Measurements from ENCODE around the gene IPO5.

Gene IPO5

GRCh38 chr13:97938706-97939475, 14.6 kb upstream of the IPO5 start:
- no peak for TF ChIP-seq POLR2A (IDR thresholded peaks at IDR 0.05; ENCODE audit: extremely low read depth, insufficient read length)
- no peak for TF ChIP-seq MAX (IDR thresholded peaks at IDR 0.05; ENCODE audit: low read depth, low read length)
- TF ChIP-seq, protein P1, sequence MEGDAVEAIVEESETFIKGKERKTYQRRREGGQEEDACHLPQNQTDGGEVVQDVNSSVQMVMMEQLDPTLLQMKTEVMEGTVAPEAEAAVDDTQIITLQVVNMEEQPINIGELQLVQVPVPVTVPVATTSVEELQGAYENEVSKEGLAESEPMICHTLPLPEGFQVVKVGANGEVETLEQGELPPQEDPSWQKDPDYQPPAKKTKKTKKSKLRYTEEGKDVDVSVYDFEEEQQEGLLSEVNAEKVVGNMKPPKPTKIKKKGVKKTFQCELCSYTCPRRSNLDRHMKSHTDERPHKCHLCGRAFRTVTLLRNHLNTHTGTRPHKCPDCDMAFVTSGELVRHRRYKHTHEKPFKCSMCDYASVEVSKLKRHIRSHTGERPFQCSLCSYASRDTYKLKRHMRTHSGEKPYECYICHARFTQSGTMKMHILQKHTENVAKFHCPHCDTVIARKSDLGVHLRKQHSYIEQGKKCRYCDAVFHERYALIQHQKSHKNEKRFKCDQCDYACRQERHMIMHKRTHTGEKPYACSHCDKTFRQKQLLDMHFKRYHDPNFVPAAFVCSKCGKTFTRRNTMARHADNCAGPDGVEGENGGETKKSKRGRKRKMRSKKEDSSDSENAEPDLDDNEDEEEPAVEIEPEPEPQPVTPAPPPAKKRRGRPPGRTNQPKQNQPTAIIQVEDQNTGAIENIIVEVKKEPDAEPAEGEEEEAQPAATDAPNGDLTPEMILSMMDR (IDR thresholded peaks at IDR 0.05; ENCODE audit: low read depth, low read length) = no peak
- no peak for TF ChIP-seq MYC (IDR thresholded peaks at IDR 0.05; ENCODE audit: low read depth, low read length)
- no peak overlapping the region for H3K4me3 ChIP-seq (ENCODE audit: low read depth, low read length)
- DNase-seq (ENCODE audit: low read depth) = no peak

DNA sequence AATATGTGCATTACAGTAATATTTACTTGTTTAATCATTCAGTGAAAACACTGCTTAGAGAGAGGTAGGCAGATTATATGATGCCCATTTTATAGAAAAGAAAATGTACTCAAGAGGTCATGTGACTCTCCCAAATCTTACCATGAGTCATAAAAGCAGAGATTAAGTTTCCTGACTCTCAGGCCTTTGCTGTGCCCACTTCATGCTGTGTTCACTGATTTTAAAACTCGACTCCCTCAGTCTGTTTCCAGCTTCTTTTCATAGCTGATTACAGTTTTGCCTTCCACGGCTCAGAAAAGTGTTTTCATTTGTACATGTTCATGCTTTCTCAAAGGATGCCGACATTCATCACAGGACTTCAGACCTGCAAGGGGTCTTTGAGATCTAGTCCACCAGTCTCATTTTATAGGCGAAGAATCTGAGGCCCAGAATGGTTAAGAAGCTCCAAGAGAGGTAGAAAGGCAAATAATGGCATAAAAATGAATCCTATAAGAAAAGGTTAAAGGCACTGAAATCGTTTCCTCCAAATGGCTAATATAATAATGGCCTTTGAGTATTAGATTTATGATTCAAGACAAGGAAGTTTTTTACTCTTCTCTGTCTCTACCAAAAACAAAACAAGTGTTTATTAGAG, 9.0 kb upstream of the IPO5 start:
- DNase-seq (ENCODE audit: low read depth) = no peak
- H3K4me3 ChIP-seq (ENCODE audit: low read depth, low read length) = no peak overlapping the region
- TF ChIP-seq POLR2A (IDR thresholded peaks at IDR 0.05; ENCODE audit: extremely low read depth, insufficient read length) = no peak
- TF ChIP-seq, protein P1 (IDR thresholded peaks at IDR 0.05; ENCODE audit: low read depth, low read length) = no peak
- TF ChIP-seq MAX (IDR thresholded peaks at IDR 0.05; ENCODE audit: low read depth, low read length) = no peak
- no peak for TF ChIP-seq MYC (IDR thresholded peaks at IDR 0.05; ENCODE audit: low read depth, low read length)

GRCh38 chr13:97945342-97945741, 8.1 kb upstream of the IPO5 start:
- H3K4me3 ChIP-seq (ENCODE audit: low read depth, low read length) = no peak overlapping the region
- TF ChIP-seq POLR2A (IDR thresholded peaks at IDR 0.05; ENCODE audit: extremely low read depth, insufficient read length) (no peak), MYC (IDR thresholded peaks at IDR 0.05; ENCODE audit: low read depth, low read length) (no peak)
- no peak for DNase-seq (ENCODE audit: low read depth)

GRCh38 chr13:97945792-97946419, 7.6 kb upstream of the IPO5 start:
- TF ChIP-seq, protein P1 (IDR thresholded peaks at IDR 0.05; ENCODE audit: low read depth, low read length) = no peak
- TF ChIP-seq MYC (IDR thresholded peaks at IDR 0.05; ENCODE audit: low read depth, low read length) (no peak), MAX (IDR thresholded peaks at IDR 0.05; ENCODE audit: low read depth, low read length) (no peak), POLR2A (IDR thresholded peaks at IDR 0.05; ENCODE audit: extremely low read depth, insufficient read length) (no peak)
- H3K4me3 ChIP-seq (ENCODE audit: low read depth, low read length) = no peak overlapping the region
- DNase-seq (ENCODE audit: low read depth) = peak; percentile 2

GRCh38 chr13:97946951-97947588, 6.4 kb upstream of the IPO5 start:
- TF ChIP-seq, protein P1 (IDR thresholded peaks at IDR 0.05; ENCODE audit: low read depth, low read length) = no peak
- TF ChIP-seq MYC (IDR thresholded peaks at IDR 0.05; ENCODE audit: low read depth, low read length) (no peak), POLR2A (IDR thresholded peaks at IDR 0.05; ENCODE audit: extremely low read depth, insufficient read length) (no peak), MAX (IDR thresholded peaks at IDR 0.05; ENCODE audit: low read depth, low read length) (no peak)
- DNase-seq (ENCODE audit: low read depth) = no peak
- no peak overlapping the region for H3K4me3 ChIP-seq (ENCODE audit: low read depth, low read length)

Data from NB4 (cell line).